Activated T-helper 1 cell treated with anti-CD3 and anti-CD28 coated beads, Interleukin-2, amount 50 U/mL, for 16 hours (primary cell): ENCODE data around the gene DNASE1.
A peak's percentile ranks its signal among the peaks of the same experiment; 100 is the strongest.

Experiments used
- DNase-seq, 2 donors: peaks; one replicate each; pipeline ENCODE4 v3.0.0-alpha.2; 2020; ENCODE audit warnings: low read depth in 1 of 2, low spot score in 1 of 2

DNASE1 gene

GRCh38 chr16:3661922-3662321, 7.4 kb downstream of the DNASE1 start:
- no peak for DNase-seq

DNA sequence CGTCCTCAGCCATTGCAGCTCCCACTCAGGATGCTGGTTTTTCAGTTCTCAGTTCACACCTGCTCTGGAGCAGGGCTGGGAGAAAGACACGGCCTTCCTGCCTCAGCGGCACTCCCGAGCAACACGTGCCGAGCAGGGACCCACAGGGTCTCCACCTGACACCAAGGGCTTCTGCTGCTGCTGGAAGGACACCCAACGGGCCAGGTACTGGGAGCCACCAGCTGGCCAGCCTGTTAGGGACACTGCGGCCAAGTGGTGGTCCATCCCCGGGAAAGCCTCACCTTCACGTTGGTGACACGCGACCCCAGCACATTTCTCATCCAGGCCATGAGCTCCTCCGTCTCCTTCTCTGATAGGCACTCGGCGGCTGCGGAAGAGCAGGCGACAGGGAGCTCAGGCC, 8.1 kb downstream of the DNASE1 start:
- no peak for DNase-seq

DNA sequence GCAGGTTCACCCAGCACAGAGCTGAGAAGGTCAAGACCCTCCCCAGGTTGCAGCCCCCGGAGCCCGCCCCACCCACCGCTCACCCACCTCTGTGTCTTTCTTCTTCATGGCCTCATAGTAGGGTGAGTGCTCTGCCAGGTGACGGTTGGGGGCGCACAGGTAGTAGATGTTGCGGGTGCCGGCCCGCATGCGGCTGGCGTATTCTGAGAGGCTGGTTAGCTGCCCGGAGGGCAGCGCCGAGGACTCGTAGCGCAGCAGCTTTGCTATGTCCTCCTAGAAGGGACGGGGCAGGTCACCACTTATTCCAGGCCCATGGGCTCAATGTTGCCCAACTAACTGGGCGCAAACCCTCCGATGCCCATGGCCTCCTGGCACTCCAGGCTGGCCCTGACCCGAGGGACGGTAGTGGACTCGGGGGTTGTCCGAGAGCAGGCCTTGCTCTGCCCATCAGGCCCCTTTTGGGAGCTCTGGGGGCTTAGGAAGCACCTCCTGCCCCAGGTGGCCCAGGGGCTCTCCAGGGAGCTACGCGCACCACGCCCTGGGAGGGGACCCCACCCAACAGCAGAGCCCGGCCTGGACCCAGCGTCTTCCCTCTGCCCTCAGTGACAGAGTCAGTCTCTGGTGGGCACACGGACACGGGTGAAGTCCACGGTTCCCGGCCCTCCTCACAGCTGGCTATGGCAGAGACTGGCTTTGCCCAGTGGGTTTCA, 9.9 kb downstream of the DNASE1 start:
- no peak for DNase-seq

DNA sequence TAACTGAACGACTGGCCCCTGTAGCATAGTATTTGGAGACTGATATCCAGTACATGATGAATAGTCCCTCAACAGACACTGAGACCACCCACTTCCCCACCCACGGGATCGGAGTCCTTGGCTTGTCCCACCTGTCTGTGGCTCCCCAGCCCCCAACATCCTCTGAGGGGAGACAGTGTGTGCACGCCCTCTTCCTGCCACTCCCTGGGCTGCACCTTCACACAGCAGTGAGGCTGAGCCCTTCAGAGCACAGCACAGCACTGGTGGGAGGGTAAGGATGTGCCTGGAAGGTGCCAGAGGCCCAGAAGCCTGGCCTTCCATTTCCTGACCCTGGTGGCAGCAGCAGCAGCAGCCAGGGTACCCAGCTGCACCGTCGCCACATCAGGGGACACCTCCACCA, 11.0 kb downstream of the DNASE1 start:
- no peak for DNase-seq

- no peak for DNase-seq
These were observed 14.1 kb downstream of the DNASE1 start for GRCh38 chr16:3668626-3669025.

DNA sequence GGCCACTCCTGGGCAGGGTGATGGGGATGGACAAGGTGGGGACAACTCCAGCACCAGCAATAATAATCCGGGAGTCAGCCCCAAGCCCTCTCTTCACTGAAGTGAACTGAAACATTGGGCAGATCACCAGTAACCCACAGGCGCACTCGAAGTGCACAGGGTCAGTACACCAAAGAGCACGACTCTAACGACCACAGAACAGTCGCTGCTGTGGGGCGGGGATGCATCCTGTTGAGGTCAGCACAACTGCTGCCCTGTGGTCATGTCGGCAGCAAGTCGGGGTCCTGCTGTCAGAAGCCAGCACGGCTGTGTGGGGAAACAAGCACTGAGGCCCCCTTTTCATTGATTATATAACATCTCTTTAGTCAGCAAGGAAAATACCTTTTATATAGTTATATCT, 14.6 kb downstream of the DNASE1 start:
- no peak for DNase-seq

DNA sequence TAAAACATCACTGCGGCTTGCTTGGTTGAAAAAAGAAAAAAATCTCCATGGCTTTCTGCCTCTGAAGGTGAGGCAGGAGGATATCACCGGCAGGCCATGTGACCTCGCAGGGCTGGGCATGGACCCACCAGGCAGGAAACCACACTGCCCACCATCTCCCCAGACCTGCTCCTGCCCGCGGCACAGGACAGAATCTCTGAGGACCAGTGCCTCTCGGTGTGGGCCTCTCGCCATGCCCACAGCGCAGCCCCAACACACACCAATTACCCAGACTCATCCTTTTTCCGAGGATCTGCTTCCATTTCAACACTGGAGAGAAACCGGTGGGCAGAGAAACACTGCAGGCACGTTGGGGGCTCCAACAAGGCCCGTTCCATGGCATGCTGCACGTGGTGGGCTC, 16.2 kb downstream of the DNASE1 start:
- DNase-seq: no peak

DNA sequence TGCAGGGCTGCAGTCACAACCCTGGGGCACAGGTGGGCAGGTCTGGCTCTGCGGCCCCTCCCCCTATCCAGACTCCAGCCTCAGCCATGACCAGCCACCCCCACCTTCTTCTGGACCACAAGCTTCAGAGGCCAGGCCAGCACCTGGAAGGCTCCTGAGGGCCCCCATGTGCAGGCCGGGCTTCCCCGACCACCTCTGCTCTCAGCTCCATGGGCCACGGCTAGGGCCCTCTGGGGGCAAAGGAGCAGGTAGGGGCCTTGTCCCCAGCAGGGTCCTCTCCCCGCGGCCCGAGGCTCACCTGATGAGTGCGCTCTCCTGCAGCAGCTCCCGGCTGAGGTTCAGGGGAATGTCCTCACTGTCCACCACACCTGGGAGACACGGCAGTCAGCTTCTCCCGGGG, 16.9 kb downstream of the DNASE1 start:
- DNase-seq: no peak

GRCh38 chr16:3672571-3673041, 18.1 kb downstream of the DNASE1 start:
- DNase-seq: no peak

DNA sequence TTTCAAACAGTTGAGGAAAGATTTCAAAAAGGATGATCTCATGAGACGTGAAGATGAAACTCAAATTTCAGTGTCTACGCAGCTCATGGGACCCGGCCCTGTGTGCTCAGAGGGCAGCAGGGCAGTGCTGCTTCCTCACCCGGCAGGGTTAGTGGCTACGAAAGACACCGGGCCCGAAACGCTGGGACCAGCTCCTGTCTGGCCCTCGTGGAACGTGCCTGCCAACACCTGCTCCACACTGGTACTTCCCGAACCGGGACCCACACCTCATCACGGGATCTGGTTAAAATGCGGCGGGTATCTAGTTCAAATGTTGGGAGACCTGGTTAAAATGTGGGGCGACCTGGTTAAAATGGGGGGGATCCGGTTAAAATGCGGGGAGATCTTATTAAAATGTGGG, 18.7 kb downstream of the DNASE1 start:
- no peak for DNase-seq

DNA sequence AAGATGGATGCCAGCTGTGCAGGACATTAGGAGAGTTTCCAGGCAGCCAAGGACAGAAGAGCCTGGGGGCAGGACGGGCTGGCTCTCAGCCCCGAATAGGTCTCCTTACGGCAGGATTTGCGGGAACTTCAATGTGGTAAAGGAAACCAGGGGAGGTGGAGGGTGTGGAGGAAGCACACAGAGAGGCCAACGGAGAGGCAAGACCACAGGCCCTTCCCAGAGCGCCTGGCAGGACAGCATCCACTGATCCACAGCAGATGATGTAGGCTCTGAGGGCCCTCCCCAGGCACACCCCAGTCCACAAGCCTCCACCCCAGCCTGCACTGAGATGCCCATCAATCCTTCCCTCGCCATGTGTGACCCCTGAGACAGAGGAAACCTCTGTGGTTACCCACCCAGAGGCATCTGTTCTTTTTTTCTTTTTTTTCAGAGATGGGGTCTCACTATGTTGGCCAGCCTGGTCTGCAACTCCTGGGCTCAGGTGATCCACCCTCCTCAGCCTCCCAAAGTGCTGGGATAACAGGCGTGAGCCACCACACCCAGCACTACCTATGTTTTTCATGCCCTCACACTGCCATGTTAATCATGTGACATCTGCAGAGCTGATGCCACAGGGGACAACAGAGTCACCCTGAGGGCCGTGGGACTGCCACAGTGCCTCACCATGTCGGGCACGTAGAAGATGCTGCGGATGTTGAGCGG, 19.3 kb downstream of the DNASE1 start:
- DNase-seq: no peak

DNA sequence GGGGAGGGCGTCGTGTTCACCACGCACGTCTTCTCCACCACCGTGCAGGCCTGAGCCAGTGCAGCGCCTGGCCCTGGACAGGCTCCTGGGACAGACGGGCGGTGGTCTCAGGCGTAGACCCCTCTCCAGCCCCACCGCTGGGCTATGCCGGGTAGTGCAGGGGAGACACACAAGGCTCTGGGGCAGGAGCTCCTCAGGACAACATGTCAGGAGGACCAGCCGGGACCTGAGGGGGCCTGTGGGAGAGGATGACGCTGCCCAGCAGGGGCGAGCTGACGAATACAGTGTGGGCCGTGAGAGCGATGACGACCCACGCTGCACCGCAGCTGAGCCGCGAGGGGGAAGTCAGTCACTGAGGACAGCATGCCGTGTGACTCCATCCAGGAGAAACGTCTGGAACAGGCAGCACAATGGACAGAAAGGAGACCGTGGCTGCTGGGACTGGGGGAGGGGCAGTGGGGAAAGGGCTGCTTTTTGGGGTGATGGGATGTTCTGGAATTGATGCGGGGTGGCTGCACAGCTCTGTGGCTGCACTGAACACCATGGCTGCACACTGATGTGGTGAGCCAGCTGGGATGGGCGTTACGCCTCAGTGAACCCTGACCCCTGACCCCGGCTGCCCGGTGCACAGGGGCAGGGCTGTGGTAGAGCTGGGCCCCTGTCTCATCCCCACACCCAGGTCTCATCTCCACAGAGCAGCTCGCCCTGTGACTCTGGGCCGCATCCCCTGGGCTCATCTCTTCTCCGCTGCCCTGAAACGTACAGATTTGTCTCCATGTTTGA, 20.2 kb downstream of the DNASE1 start:
- no peak for DNase-seq

DNA sequence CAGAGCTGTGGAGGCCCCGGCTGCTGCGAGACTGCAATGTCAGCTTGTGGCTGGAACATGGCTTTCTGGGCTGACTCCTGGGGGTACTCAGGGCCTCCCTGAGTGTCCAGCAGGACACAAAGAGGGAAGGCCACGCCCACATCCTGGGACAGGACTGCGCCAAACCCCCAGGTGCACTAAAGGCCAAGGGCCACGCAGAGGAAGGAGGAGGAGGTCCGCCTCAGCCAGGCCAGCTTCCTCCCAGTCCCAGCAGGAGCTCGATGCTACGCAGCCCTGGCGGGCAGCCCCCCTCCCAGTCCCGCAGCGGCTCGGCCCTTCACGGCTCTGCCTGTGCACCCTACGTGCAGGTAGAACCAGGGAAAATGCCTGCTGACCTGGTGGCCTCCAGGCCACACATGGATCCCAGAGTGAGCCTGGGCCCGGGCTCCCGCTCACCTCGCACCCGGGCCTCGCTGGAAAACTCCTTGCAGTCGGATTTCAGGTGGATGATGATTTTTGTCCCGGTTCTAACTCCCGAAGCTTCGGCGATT, 21.2 kb downstream of the DNASE1 start:
- no peak for DNase-seq

DNA sequence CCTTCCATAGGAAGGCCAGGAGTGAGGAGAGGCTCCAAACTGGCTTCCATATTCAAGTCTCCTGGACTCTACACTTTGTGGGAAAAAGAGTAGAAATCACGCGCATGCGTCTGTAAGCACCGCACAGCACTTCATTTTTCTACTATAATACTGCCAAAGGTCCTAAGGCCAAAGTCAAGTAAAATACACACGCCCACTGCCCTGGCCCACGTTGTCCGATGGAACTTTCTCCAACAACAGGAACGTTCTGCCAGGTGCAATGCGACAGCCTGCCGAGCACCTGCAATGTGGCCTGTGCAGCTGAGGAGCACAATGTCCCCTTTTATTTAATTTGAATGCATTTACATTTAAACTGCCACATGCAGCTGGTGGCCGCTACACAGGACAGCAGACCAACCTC, 23.5 kb downstream of the DNASE1 start:
- no peak for DNase-seq

DNA sequence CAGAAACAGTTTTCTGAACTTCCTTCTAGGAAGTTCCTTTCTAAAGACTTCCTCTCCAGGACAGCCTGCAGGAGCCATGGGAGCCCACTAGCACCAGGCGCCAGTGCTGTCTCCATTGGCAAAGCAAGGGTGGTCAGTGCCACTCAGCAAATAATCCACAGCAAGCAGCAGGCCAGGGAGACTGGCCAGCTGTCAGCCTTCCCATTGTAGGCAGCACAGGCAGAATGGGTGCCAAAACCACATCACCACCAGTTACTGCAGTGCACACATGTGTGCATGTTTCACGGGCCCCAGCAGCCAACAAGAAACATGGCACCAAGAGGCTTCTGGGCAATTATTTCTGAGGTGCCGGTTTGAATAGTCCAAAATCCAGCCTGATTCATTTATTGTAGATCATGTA, 26.7 kb downstream of the DNASE1 start:
- no peak for DNase-seq

- no peak for DNase-seq
These were observed 32.5 kb downstream of the DNASE1 start for GRCh38 chr16:3687021-3687420.

DNA sequence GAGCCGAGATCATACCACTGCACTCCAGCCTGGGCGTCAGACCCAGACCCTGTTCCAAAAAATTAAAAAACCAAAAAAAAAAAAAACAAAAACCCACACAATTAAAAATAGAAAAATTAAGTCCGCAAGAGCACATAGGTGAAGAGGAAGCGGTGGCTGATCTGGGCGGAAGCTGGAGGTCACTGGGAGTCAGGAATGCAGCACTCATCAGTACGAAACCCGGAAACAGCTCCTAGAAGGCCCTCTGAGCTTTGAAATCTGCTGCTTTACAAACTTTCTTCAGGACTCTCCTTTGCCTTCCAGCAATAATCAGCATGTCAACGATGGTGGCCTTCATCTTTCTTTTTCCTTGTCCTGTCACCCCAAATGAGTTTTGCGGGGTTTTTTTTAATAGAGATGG, 33.3 kb downstream of the DNASE1 start:
- DNase-seq: no peak

GRCh38 chr16:3689731-3690130, 35.2 kb downstream of the DNASE1 start:
- no peak for DNase-seq

DNA sequence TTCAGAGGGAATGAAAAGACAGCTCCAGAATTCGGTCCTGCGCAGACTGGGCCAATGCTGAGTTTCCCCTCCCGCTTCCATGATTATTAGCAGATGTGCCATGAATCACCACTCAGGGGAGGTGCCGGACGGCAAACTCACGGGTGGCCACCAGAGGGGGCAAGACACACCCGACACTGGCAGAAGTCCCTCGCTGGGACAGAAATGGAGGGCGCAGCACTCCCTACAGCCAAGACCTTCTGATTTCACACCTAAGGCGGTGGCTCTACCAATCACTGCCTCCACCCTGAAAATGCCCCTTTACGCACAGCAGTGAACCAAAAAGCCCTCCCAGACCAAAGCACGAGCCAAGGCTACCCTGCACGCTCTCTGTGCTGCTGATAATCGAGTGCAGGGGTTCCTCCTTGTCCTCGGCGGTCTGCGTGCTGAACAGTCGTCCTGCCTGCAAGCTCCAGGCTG, 36.0 kb downstream of the DNASE1 start:
- peak; percentile 67 to 71 for DNase-seq

- no peak for DNase-seq
These were observed 36.7 kb downstream of the DNASE1 start for GRCh38 chr16:3690980-3691720.

DNA sequence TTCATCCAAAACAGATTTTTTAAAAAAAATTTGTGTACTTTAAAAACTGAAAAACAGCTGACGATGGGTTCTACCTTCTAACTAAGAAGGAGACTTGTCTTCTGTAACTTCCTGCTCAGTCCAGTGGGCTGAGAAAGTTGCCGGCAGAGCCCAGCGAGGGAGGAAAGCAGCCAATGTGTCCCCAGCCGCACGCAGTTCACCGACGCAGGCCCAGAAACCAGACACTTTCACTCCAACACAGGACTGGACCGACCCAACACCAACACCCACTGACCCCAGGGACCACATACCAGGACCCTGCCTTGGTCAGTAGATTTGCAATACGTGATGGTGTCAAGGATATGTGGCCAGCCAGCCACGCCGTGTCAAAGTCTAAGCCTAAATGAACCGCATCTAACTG, 37.3 kb downstream of the DNASE1 start:
- DNase-seq: no peak
